Measurements from ENCODE around the gene OR2V2. TPM values are rescaled to one million over a fixed set of nuclear protein-coding genes. Genes with fewer than 3 reads are reported as not detected.
A peak's percentile ranks its signal among the peaks of the same experiment; 100 is the strongest.

Gene OR2V2
- total RNA-seq, 1 experiment from 2014 or later = not detected

DNA sequence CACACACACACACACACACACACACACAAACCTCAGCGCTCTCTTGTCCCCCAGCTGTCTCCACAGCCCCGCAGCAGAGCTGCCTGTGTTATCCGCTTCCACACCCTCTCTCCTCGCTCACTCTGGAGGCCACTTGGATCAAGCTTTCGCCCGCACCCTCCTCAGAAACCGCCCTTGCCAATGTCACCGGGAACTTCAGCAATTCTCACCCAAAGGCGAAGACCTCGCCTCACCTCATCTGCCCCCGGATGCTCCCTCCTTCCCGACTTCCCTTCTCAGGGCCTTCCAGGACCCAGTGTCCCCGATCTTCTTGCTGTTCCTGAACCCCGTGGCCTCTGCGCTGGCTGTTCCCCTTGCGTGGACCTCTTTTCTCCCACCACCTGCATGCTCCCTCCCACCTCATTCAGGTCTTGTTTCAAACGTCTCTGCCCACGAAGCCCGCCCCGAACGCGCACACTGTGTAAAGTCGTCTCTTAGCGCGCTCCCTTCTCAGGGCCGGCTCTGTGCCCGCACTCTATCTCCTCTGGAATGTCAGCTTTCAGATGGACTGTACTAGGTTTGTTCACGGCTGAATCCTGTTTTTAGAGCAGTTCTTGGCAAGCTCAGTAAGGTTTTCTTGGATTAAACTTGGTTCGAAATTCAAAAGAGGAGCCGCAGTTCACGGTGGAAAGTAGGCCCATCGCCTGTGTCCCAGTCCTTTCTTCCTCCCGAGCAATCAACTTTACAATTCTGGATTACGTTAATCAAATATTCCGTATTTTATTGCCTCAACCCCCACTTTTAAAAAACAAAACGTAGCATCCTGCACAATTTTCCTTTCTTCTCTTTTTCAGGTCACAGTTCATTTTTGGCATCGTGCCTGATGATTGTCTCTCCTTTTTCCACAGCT lies 58.6 kb downstream of the OR2V2 start:
- Mint-ChIP-seq H3K9me3 (peaks cover 11 to 16% of the 10 kb centered on the region in 2 experiments; a peak in 3 of 5 replicates), H3K36me3 (ENCODE audit: insufficient read depth in 1 of 3, low read depth in 3 of 3) (peaks cover 0 to 8% (median 0%) of the 10 kb centered on the region in 3 experiments; a peak in 2 of 7 replicates), H3K4me3 (peak overlapping the region; percentile 92 to 99), H3K4me1 (peaks cover 20 to 32% of the 10 kb centered on the region in 2 experiments), H3K27me3 (ENCODE audit: low read depth) (peaks cover 62% of the 10 kb centered on the region), H3K27ac (peak overlapping the region in 1 of 3 experiments; percentile 44; a peak in 1 of 7 replicates)
- H2AK5ac ChIP-seq (ENCODE audit: insufficient read length, low read length) = no peak overlapping the region
- H3K9me3 ChIP-seq (ENCODE audit: control insufficient read depth, low read depth, low read length) = no peaks in the 10 kb centered on the region
- H3K27ac ChIP-seq (ENCODE audit: insufficient read length, low read depth, low read length) = no peak overlapping the region
- no peak overlapping the region for H2BK20ac ChIP-seq (ENCODE audit: low read depth, low read length, poor library complexity, severe bottlenecking)
- no peak overlapping the region for H3K23ac ChIP-seq (ENCODE audit: insufficient read length, low read depth, low read length)
- no peak for DNase-seq
- no CpG with 5 or more reads among the region's 37 CpGs for WGBS (ENCODE audit: extremely low coverage, insufficient read length, low lambda C conversion rate)
- TF ChIP-seq, protein P1, sequence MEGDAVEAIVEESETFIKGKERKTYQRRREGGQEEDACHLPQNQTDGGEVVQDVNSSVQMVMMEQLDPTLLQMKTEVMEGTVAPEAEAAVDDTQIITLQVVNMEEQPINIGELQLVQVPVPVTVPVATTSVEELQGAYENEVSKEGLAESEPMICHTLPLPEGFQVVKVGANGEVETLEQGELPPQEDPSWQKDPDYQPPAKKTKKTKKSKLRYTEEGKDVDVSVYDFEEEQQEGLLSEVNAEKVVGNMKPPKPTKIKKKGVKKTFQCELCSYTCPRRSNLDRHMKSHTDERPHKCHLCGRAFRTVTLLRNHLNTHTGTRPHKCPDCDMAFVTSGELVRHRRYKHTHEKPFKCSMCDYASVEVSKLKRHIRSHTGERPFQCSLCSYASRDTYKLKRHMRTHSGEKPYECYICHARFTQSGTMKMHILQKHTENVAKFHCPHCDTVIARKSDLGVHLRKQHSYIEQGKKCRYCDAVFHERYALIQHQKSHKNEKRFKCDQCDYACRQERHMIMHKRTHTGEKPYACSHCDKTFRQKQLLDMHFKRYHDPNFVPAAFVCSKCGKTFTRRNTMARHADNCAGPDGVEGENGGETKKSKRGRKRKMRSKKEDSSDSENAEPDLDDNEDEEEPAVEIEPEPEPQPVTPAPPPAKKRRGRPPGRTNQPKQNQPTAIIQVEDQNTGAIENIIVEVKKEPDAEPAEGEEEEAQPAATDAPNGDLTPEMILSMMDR (conservative IDR thresholded peaks at IDR 0.05) = no peak
- H2BK15ac ChIP-seq (ENCODE audit: low read depth, low read length) = no peak overlapping the region
- no peak overlapping the region for H4K8ac ChIP-seq (replicated peaks; ENCODE audit: insufficient read length, low read depth, low read length)
- no peak overlapping the region for H3T11ph ChIP-seq (ENCODE audit: low read length)
- H2BK12ac ChIP-seq (ENCODE audit: insufficient read length, low read depth, low read length) = no peak overlapping the region
- H3K27me3 ChIP-seq (ENCODE audit: insufficient read depth, low read length) = peaks cover 26% of the 10 kb centered on the region; the same call in 1 of the 2 replicates
- no peak overlapping the region for H4K91ac ChIP-seq (ENCODE audit: insufficient read length, low read depth, low read length)
- H3K4ac ChIP-seq (ENCODE audit: low read depth, low read length) = no peak overlapping the region
- no peaks in the 10 kb centered on the region for H3K79me1 ChIP-seq (ENCODE audit: insufficient read depth, low read depth, low read length, poor library complexity, severe bottlenecking)
- peak overlapping the region; percentile 62 for H3K9ac ChIP-seq (ENCODE audit: extremely low read depth, insufficient read length, low read length)
- no peak overlapping the region for H2BK5ac ChIP-seq (ENCODE audit: insufficient read length, low read length)
- H3K14ac ChIP-seq (ENCODE audit: insufficient read depth, low read length) = no peak overlapping the region
- H3K79me2 ChIP-seq (ENCODE audit: insufficient read depth, low read length) = no peaks in the 10 kb centered on the region
- H3K4me1 ChIP-seq (ENCODE audit: insufficient read depth, low read length) = no peaks in the 10 kb centered on the region
- no peak overlapping the region for H2AFZ ChIP-seq (ENCODE audit: low read length)
- no peaks in the 10 kb centered on the region for H4K20me1 ChIP-seq (ENCODE audit: control insufficient read depth, insufficient read depth, insufficient read length)
- H4K5ac ChIP-seq (ENCODE audit: insufficient read length, low read depth, low read length) = no peak overlapping the region
- H3K4me2 ChIP-seq (ENCODE audit: insufficient read depth, insufficient read length, low read length) = peak overlapping the region; percentile 92
- H3K56ac ChIP-seq (ENCODE audit: insufficient read length, low read depth, low read length) = no peak overlapping the region
- peaks cover 26% of the 10 kb centered on the region for H3K23me2 ChIP-seq (ENCODE audit: insufficient read length, low read depth, low read length, poor library complexity, severe bottlenecking)
- H2BK120ac ChIP-seq (ENCODE audit: low read depth, low read length, poor library complexity, severe bottlenecking) = no peak overlapping the region
- no peak overlapping the region for H3K18ac ChIP-seq (ENCODE audit: insufficient read length, low read depth, low read length)

Data from H9 (cell line).